Gastrocnemius medialis (tissue), 4 donors: ENCODE measurements around the gene CDK16. TPM values are rescaled to one million over a fixed set of nuclear protein-coding genes. Genes with fewer than 3 reads are reported as not detected.

Experiments used
- ATAC-seq, 2 donors: fragments of 150-250 bp; one replicate each; pipeline ENCODE4 v1.9.1; 2016
- DNase-seq, 2 donors: peaks; one replicate each; pipeline ENCODE4 v3.0.0-alpha.2; 2019
- H3K27ac ChIP-seq, 4 donors: fragments of 200-600 bp; sonication (generic); 1 replicate in 1 of 4; 2 replicates in 3 of 4; pipeline ENCODE4 v1.5.1; 2016 to 2018; ENCODE audit warnings: mild to moderate bottlenecking in 2 of 4, moderate library complexity in 1 of 4
- H3K27me3 ChIP-seq, 3 donors: fragments of 200-600 bp; sonication (generic) in 2 of 3; 1 replicate in 1 of 3; 2 replicates in 2 of 3; pipeline versions ENCODE4 v1.5.1 to v1.6.0; 2016 to 2019; ENCODE audit warnings: mild to moderate bottlenecking in 1 of 3, moderate library complexity in 1 of 3
- H3K36me3 ChIP-seq, 2 donors: fragments of 200-600 bp; sonication (generic) in 1 of 2; one replicate each; pipeline ENCODE4 v1.5.1; 2017 to 2018
- H3K4me1 ChIP-seq, 2 donors: fragments of 200-600 bp; sonication (generic) in 1 of 2; one replicate each; pipeline ENCODE4 v1.5.1; 2016 to 2017; ENCODE audit warnings: mild to moderate bottlenecking in 2 of 2
- H3K4me3 ChIP-seq, 4 donors: fragments of 200-600 bp; sonication (generic) in 3 of 4; 1 replicate in 1 of 4; 2 replicates in 3 of 4; pipeline ENCODE4 v1.5.1; 2016 to 2019; ENCODE audit warnings: mild to moderate bottlenecking in 2 of 4
- H3K9me3 ChIP-seq, 3 donors: fragments of 200-600 bp; sonication (generic) in 2 of 3; 1 replicate in 1 of 3; 2 replicates in 2 of 3; pipeline ENCODE4 v1.5.1; 2016 to 2019
- CTCF ChIP-seq, 5 experiments: fragments of 450-650 bp in 3 of 5; fragments of 200-600 bp in 2 of 5; sonication (generic) in 2 of 5; IDR thresholded peaks in 4 of 5; conservative IDR thresholded peaks in 1 of 5; 1 replicate in 4 of 5; 2 replicates in 1 of 5; pipeline ENCODE4 v1.5.1; 2016 to 2019; ENCODE audit warnings: antibody characterized with exemption in 5 of 5, mild to moderate bottlenecking in 3 of 5, moderate library complexity in 3 of 5
- POLR2A ChIP-seq, 2 donors: fragments of 450-650 bp; IDR thresholded peaks; one replicate each; pipeline ENCODE4 v1.6.1; 2017; ENCODE audit warnings: antibody characterized with exemption in 2 of 2, mild to moderate bottlenecking in 2 of 2, moderate library complexity in 2 of 2
- in situ Hi-C, 4 donors: fragments of 200-750 bp; cut with MboI; loops; one replicate each; pipeline versions ENCODE4 v1.15.0 to v1.8.0; 2017; ENCODE audit warnings: low sequenced_read_pairs in 4 of 4
- intact Hi-C: fragments of 100-400 bp; cut with DNase I; formaldehyde crosslinking; loops from one replicate; pipeline ENCODE4 v1.15.1; 2023; ENCODE audit warnings: low total_unique reads
- total RNA-seq, 4 donors: library from RNA; depleted of rRNA; stranded (reverse); fragments of >200 nt; gene quantifications; one replicate each; pipeline versions ENCODE4 v1.1.0 to v1.2.3, GENCODE V29; 2016

Gene CDK16
- total RNA-seq, 4 donors from 2014 or later: 124 to 208 (median 178) TPM

DNA sequence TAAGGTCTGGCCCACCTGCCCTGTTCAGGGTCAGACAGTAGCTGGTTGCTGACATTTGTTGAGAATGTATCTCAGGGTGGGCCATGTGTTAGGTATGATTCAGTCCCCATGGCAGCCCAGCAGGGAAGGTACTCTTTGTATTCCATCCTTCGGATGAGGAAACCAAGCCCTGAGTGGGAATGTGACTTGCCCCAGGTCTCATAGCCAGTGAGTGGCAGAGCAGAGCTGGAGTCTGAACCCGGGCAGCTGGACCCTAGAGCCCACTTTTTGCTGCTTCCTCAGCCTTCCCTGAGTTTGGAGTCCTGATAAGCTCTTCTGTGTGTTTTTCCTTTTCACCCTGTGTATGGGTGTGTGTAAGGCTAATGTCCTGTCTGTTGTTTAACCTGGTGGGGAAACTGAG lies 46.5 kb upstream of the CDK16 start:
- H3K27me3 ChIP-seq: no peaks in the 10 kb centered on the region

GRCh38 chrX:47172549-47172948 lies 45.9 kb upstream of the CDK16 start:
- Histone ChIP-seq H3K27me3 (no peaks in the 10 kb centered on the region), H3K4me1 (no peaks in the 10 kb centered on the region), H3K9me3 (no peaks in the 10 kb centered on the region), H3K36me3 (peaks cover 0 to 51% of the 10 kb centered on the region in 2 donors), H3K4me3 (no peak overlapping the region), H3K27ac (no peak overlapping the region)
- ATAC-seq (no peak), DNase-seq (no peak)
- in situ Hi-C loops (no loop called here), intact Hi-C loops (no loop called here)
- TF ChIP-seq CTCF (IDR thresholded peaks at IDR 0.05 in 4 of 5, conservative IDR thresholded peaks at IDR 0.05 in 1 of 5) (no peak), POLR2A (IDR thresholded peaks at IDR 0.05) (no peak)

More for the DNA sequence above, 46.5 kb upstream of the CDK16 start:
- no peak for TF ChIP-seq POLR2A (IDR thresholded peaks at IDR 0.05)
- TF ChIP-seq CTCF (IDR thresholded peaks at IDR 0.05 in 4 of 5, conservative IDR thresholded peaks at IDR 0.05 in 1 of 5): no peak
- Histone ChIP-seq H3K27ac (no peak overlapping the region), H3K4me1 (no peaks in the 10 kb centered on the region), H3K4me3 (no peak overlapping the region), H3K36me3 (peaks cover 0 to 45% of the 10 kb centered on the region in 2 donors), H3K9me3 (no peaks in the 10 kb centered on the region)
- ATAC-seq (no peak), DNase-seq (no peak)
- intact Hi-C loops (no loop called here), in situ Hi-C loops (no loop called here)

GRCh38 chrX:47172971-47173792 lies 45.3 kb upstream of the CDK16 start:
- H3K9me3 ChIP-seq: no peaks in the 10 kb centered on the region
- TF ChIP-seq CTCF (IDR thresholded peaks at IDR 0.05 in 4 of 5, conservative IDR thresholded peaks at IDR 0.05 in 1 of 5): no peak
- TF ChIP-seq POLR2A (IDR thresholded peaks at IDR 0.05): no peak
- no peak for DNase-seq
- H3K4me1 ChIP-seq: no peaks in the 10 kb centered on the region
- ATAC-seq: no peak
- in situ Hi-C loops: no loop called here
- H3K27ac ChIP-seq: no peak overlapping the region
- H3K36me3 ChIP-seq: peaks cover 0 to 51% of the 10 kb centered on the region in 2 donors
- H3K4me3 ChIP-seq: no peak overlapping the region
- H3K27me3 ChIP-seq: no peaks in the 10 kb centered on the region
- intact Hi-C loops: no loop called here

GRCh38 chrX:47174376-47174775 lies 44.1 kb upstream of the CDK16 start:
- H3K27me3 ChIP-seq: no peaks in the 10 kb centered on the region
- H3K4me3 ChIP-seq: no peak overlapping the region
- no peaks in the 10 kb centered on the region for H3K4me1 ChIP-seq
- H3K36me3 ChIP-seq: peaks cover 0 to 49% of the 10 kb centered on the region in 2 donors
- TF ChIP-seq POLR2A (IDR thresholded peaks at IDR 0.05) (no peak), CTCF (IDR thresholded peaks at IDR 0.05 in 4 of 5, conservative IDR thresholded peaks at IDR 0.05 in 1 of 5) (no peak)
- H3K27ac ChIP-seq: no peak overlapping the region
- no peaks in the 10 kb centered on the region for H3K9me3 ChIP-seq
- DNase-seq: no peak
- in situ Hi-C loops: no loop called here
- intact Hi-C loops: no loop called here
- no peak for ATAC-seq
